Cardiac septum (tissue), 1 donor: ENCODE results near the gene RPS23. TPM values are rescaled to one million over a fixed set of nuclear protein-coding genes. Genes with fewer than 3 reads are reported as not detected.

Experiments
- DNase-seq: peaks from one replicate; pipeline ENCODE4 v3.0.0-alpha.2; 2020; ENCODE audit warnings: low spot score
- intact Hi-C: fragments of 100-400 bp; cut with DNase I; formaldehyde crosslinking; loops from one replicate; pipeline ENCODE4 v1.14.0; 2022
- total RNA-seq: library from RNA; stranded (reverse); fragmentation: NEBNext Ultra II Directional; extraction: Animal tissue kit (Norgen Biotek cat#: 25700); gene quantifications from one replicate; pipeline ENCODE4 v1.2.1, GENCODE V29; 2021
- donor health status: DM: no; HTN: no; CAD: no.

The RPS23 gene
- total RNA-seq, 1 donor from 2014 or later = 784 TPM

DNA sequence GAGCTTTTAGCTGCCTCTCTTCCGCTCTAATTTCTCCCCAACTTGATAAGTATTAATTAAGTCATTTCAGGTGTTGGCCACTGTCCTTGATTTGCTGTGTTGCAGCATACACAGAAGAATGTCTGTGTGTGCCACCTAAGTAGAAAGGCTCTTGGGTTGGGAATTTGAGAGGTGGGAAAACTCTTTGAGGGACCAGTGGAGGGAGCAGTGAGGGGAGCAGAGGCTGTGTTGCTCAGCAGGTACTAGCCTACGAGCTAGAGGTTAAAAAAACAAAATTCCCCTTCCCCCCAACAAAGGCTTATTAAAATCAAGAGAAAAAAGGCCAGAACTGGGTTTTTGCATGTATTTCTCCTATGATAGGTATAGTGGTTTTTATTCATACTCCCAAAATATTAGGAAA lies 20.9 kb downstream of the RPS23 start:
- intact Hi-C loops = no loop called here
- DNase-seq = no peak

DNA sequence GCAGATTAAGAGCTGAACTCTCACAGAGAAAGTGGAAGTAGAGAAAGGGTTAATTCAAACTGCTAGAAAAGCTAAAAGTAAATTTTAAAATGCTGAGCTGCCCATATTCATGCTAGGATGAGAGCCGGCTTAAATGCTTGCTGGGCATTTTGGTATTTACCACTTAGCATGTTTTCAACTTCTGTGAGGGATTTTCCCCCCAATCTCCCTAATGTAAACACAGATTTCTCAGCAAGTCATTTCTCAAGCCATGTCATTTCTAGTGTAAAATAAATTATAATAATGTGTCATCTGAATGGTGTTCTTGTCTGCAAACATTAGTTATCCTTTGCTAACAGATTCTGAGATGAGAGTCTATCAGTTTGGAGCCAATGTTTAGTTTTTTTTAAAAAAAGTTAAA lies 22.3 kb downstream of the RPS23 start:
- intact Hi-C loops = no loop called here
- DNase-seq = no peak

DNA sequence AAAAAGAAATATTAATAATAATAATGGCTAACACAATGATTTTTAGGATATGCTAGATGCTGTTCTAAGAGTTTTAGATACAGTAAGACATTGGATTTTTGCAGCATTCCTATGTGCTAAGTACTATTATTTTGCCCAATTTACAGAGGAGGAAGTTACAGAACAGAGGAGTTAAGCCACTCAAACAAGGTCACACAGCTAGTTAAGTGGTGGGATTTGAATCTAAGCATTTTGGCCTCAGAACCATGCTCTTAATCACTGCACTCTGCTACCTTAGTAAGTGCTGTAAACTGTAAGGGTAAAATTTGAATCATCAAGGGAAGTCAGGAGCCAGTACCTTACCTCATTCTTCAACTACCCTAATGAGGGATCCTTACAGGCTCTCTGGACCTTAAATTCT lies 25.4 kb downstream of the RPS23 start:
- intact Hi-C loops = no loop called here
- no peak for DNase-seq

DNA sequence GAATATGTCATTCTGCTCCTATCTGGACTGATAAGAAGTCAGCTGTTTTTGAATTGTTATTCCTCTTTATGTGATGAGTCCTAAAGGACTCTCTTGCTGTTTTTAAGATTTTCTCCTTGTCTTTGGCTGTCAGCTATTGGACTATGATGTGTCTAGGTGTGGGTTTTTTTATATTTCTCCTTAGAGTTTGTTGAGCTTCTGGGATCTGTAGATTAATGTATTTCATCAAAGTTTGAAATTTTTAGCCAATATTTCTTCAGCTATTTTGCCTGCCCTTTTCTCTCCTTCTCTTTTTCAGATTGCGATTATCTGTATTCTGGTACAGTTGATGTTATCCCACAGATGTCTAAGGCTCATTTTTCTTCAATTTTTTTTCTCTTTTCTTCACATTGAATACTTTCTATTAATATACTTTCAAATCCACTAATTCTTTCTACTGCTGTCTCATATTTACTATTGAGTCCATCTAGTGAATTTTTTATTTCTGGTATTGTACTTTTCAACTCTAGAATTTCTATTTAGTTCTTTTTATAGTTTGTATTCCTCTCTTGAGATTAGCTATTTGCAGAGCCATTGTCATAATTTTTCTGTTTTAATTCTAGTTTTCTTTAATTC lies 31.1 kb downstream of the RPS23 start:
- intact Hi-C loops = no loop called here

DNA sequence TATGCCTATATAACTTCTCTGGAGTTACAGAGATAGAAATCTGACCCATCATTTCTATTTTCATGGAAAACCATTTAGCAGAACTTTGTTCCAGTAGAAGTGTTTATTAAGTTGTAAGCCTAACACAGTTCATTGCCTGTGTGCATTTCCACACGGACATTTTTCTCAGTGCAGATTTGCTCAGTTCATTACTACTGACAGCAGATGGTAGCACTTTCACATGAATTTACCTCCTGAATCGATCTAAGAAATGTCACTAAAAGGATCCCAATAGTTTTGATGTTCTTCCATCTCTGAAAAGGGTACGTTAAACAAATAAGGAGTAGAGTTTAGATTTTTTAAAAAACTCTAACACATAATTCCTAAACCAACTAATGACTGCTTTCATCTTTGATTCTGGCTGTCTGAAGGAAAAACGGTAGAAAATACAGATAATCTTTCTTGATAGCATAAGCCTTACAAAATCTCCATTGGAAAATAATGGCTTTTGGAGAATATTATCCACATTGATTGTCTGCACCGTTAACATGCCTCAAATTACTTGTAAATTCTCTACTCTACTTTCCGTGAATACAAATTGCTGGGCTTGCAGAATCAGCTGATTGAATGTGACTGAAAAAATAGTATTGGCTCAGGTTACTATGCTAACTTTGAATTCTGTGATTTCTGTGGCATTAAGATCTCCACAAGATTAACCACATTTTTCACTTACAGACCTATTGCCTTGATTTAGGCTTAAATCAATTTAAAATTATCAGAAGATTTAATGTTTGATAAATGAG lies 33.1 kb downstream of the RPS23 start:
- intact Hi-C loops = no loop called here
- no peak for DNase-seq

More for the DNA sequence above, 31.1 kb downstream of the RPS23 start:
- DNase-seq = no peak

DNA sequence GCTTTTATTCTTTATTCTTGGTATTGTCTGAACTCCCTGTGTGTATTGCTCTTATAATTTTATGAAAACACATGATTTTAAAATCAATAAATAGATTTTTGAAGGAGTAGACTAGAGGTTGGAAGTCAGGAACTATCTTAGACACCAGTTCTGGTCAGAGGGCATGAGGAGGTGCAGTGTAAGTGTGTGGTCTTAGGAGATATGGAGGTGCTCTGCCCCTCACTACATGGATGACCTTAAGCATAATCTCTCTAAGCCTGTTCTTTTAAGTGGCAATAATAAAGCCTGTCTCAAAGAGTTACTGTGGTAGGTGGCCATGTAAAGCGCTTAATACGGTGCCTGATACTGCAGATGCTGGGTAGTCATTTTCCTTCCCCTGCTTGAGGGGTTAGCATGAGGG lies 34.0 kb downstream of the RPS23 start:
- intact Hi-C loops = no loop called here
- no peak for DNase-seq

DNA sequence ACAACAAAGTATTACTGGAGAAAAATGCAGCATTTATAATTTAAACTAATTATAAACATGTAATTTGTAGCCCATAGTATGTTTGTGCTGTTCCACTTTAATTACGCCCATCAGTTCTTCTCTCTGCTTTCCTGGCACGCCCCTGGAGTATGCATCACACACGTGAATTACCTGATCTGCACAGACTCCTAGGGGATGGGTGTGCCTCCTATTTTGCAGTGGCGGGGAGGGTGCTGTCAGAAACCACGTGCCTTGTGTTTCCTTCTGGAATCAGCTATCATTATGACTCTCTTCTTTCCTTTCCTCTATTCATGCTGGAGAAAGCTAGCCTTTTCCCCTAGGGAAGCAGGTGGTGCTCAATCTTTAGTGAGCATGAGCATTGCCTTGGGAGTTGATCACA lies 43.3 kb downstream of the RPS23 start:
- intact Hi-C loops = no loop called here
- DNase-seq = no peak

DNA sequence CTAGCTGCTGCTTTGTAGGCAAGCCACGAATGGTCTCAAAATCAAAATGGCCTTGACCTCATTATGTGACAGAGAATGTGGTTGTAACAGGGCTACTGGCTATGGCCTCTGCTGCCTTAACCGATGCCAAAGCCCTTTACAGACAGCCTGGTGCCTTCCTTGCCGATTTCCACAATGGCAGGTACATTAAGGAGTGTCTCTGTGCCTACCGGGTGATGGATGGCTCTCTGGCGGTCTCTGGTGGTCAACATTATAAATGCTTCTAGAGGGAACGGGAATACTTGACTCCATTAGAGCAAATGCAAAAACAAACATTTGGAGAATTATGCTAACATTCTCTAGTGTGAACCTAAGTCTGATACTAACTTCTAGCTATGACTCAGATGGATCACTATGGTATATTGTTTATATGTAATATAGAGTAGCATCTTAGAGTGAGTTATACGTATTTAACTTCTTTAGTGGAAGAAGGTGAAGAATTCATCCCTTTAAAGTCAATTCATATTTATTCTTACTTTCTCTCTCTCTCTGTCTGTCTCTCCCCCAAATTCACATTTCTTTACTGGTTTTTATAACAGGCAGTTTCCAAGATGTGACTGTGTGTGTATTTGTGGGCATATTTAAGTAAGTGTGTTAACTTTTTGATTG lies 52.5 kb downstream of the RPS23 start:
- intact Hi-C loops = loop anchor here (10.0 kb wide), 2 partner anchors 51 to 801 kb away; no protein-coding TSS in a partner anchor

More for the DNA sequence above, 52.5 kb downstream of the RPS23 start:
- DNase-seq = no peak
